GOT3 (cell line): Measurements from ENCODE around the gene MALL.
"Not testable (repeated sequence)": the region's sequence is repeated elsewhere in the genome, so short reads cannot be mapped to it uniquely, and the experiment has no call there.

Experiments
- DNase-seq: peaks from one replicate; lab custom pipeline; 2025; ENCODE audit warnings: mixed read lengths; lab: John Stamatoyannopoulos, UW

MALL gene

GRCh38 chr2:110120171-110121051, 4.8 kb upstream of the MALL start:
- no peak for DNase-seq

- DNase-seq = no peak
Measured at GRCh38 chr2:110116033-110116710, 550 bp upstream of the MALL start.

- DNase-seq = no peak
Measured at GRCh38 chr2:110114831-110115255, 779 bp downstream of the MALL start.

- DNase-seq = no peak
Measured at GRCh38 chr2:110113961-110114591, 1.5 kb downstream of the MALL start.

- not testable (repeated sequence) for DNase-seq
Measured at GRCh38 chr2:110108291-110108690, 7.3 kb downstream of the MALL start.

GRCh38 chr2:110107092-110108079, 8.2 kb downstream of the MALL start:
- DNase-seq = no peak

GRCh38 chr2:110106642-110107041, 9.0 kb downstream of the MALL start:
- no peak for DNase-seq

- DNase-seq = no peak
Measured at GRCh38 chr2:110105608-110106467, 9.8 kb downstream of the MALL start.

GRCh38 chr2:110105183-110105582, 10.4 kb downstream of the MALL start:
- DNase-seq = no peak

GRCh38 chr2:110104025-110104771, 11.4 kb downstream of the MALL start:
- DNase-seq = no peak

GRCh38 chr2:110103061-110103961, 12.3 kb downstream of the MALL start:
- DNase-seq = no peak

GRCh38 chr2:110101901-110102803, 13.5 kb downstream of the MALL start:
- peak; percentile 32 for DNase-seq

- DNase-seq = peak; percentile 86
Measured at GRCh38 chr2:110101280-110101844, 14.3 kb downstream of the MALL start.

- not testable (repeated sequence) for DNase-seq
Measured at GRCh38 chr2:110100880-110101279, 14.7 kb downstream of the MALL start.

- DNase-seq = no peak
Measured at GRCh38 chr2:110100480-110100879, 15.1 kb downstream of the MALL start.

GRCh38 chr2:110099471-110100225, 16.0 kb downstream of the MALL start:
- no peak for DNase-seq

GRCh38 chr2:110099038-110099425, 16.6 kb downstream of the MALL start:
- DNase-seq = no peak
